Upper lobe of left lung (tissue), 4 donors: Measurements from ENCODE around the gene CDAN1.

Experiments
- POLR2AphosphoS5 ChIP-seq, 2 donors: sonication (generic); formaldehyde crosslinking; IDR thresholded peaks; one replicate each; pipeline ENCODE4 v1.5.1; 2017; ENCODE audit warnings: antibody characterized with exemption in 2 of 2
- TF ChIP-seq, protein P1 (sequence below), 6 experiments: fragments of 450-650 bp in 4 of 6; fragments of 200-600 bp in 2 of 6; sonication (generic) in 2 of 6; IDR thresholded peaks; one replicate each; pipeline ENCODE4 v1.5.1; 2016 to 2019; ENCODE audit warnings: antibody characterized with exemption in 6 of 6

GRCh38 chr15:42737529-42738328 lies 801 bp upstream of the CDAN1 start:
- TF ChIP-seq, protein P1, sequence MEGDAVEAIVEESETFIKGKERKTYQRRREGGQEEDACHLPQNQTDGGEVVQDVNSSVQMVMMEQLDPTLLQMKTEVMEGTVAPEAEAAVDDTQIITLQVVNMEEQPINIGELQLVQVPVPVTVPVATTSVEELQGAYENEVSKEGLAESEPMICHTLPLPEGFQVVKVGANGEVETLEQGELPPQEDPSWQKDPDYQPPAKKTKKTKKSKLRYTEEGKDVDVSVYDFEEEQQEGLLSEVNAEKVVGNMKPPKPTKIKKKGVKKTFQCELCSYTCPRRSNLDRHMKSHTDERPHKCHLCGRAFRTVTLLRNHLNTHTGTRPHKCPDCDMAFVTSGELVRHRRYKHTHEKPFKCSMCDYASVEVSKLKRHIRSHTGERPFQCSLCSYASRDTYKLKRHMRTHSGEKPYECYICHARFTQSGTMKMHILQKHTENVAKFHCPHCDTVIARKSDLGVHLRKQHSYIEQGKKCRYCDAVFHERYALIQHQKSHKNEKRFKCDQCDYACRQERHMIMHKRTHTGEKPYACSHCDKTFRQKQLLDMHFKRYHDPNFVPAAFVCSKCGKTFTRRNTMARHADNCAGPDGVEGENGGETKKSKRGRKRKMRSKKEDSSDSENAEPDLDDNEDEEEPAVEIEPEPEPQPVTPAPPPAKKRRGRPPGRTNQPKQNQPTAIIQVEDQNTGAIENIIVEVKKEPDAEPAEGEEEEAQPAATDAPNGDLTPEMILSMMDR (IDR thresholded peaks at IDR 0.05) = no peak
- TF ChIP-seq POLR2AphosphoS5 (IDR thresholded peaks at IDR 0.05) = no peak
